ENCODE measurements around the gene USP40. TPM values are rescaled to one million over a fixed set of nuclear protein-coding genes. Genes with fewer than 3 reads are reported as not detected.

Gene USP40
- polyA plus RNA-seq, 2 of the 4 experiments (the other 2 are of a cell fraction): 22.9 to 57.0 TPM

DNA sequence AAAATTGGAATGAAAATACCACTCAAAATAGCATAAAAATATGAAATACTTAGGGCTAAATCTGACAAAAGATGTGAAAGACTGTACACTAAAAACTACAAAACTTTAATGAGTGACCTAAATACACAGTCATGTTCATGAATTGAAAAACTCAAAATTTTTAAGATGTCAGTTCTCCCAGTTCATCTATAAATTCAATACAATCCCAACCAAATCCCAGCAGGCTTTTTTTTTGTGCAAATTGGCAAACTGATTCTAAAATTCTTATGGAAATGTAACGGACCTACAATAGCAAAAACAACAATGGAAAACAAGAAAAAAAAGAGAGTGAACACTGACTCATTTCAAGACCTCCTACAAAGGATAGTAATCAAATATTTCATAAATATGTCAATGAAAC is 4.4 kb upstream of the USP40 start:
- FAIRE-seq (no peak), DNase-seq (ENCODE audit: low read depth in 1 of 2, low spot score in 1 of 2) (no peak), ATAC-seq (no peak)
- ChIA-PET CTCF (no interaction called here), POLR2A (no interaction called here)
- H3K4me1 ChIP-seq: no peaks in the 10 kb centered on the region
- TF ChIP-seq POLR2AphosphoS2 (conservative IDR thresholded peaks at IDR 0.05; ENCODE audit: low read length) (no peak), CBX8 (IDR thresholded peaks at IDR 0.05) (no peak), RAD21 (conservative IDR thresholded peaks at IDR 0.05 in 1 of 2, IDR thresholded peaks at IDR 0.05 in 1 of 2) (no peak), FOXS1 (CRISPR knock-in tag; IDR thresholded peaks at IDR 0.05) (no peak), JUN (IDR thresholded peaks at IDR 0.05) (no peak), HOXA7 (CRISPR knock-in tag; IDR thresholded peaks at IDR 0.05) (no peak)
- no peak overlapping the region for H3K4me2 ChIP-seq
- peak overlapping the region in 1 of 2 experiments; percentile 17; a peak in 2 of 6 replicates for H3K27ac ChIP-seq
- 79% methylated on average over 1 of the region's 1 CpG for WGBS (ENCODE audit: missing lambda C conversion rate)
- peaks cover 15% of the 10 kb centered on the region; the same call in 1 of the 3 replicates for H3K9me3 ChIP-seq
- no peak overlapping the region for H3K4me3 ChIP-seq

DNA sequence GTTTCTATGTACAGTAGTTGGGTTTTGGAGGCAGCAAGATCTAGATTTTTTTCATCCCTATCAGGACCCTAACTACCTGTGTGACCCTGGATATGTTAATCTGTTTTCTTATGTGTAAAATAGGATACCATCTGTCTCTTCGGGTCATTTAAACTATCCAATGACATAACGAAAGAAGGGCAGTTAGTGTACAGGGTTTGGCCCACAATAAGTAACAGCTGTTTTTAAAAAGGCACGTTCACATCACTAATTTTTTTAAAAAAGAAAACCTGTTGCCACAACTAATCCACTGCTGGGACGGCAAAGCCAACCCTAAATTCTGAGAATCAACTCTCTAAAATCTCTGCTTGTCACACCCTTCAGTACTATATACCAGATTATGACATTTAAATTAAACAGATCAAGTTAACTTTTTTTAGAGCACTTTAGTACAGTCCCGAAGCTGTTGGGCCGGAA is 869 bp downstream of the USP40 start:
- TF ChIP-seq RCOR1 (IDR thresholded peaks at IDR 0.05; ENCODE audit: low read depth, low read length) (no peak), KDM1A (IDR thresholded peaks at IDR 0.05; ENCODE audit: low read depth) (no peak), HOXB13 (CRISPR knock-in tag; IDR thresholded peaks at IDR 0.05; ENCODE audit: low read depth) (no peak), BHLHE40 (IDR thresholded peaks at IDR 0.05; ENCODE audit: low read depth, low read length) (no peak), HOXA7 (CRISPR knock-in tag; IDR thresholded peaks at IDR 0.05) (no peak), HOXB5 (CRISPR knock-in tag; IDR thresholded peaks at IDR 0.05) (no peak), MAZ (IDR thresholded peaks at IDR 0.05; ENCODE audit: borderline replicate concordance, low read depth, low read length) (no peak), KDM5A (IDR thresholded peaks at IDR 0.05) (no peak), NFE2L2 (conservative IDR thresholded peaks at IDR 0.05; ENCODE audit: low read length) (no peak), CEBPB (IDR thresholded peaks at IDR 0.05) (no peak), RNF2 (IDR thresholded peaks at IDR 0.05; ENCODE audit: borderline replicate concordance, low read depth) (no peak), POLR2AphosphoS2 (conservative IDR thresholded peaks at IDR 0.05; ENCODE audit: low read length) (no peak), HEYL (CRISPR knock-in tag; IDR thresholded peaks at IDR 0.05) (no peak), EHMT2 (IDR thresholded peaks at IDR 0.05; ENCODE audit: low read depth) (no peak), CBX2 (IDR thresholded peaks at IDR 0.05; ENCODE audit: borderline replicate concordance, low read depth) (no peak), RAD21 (conservative IDR thresholded peaks at IDR 0.05 in 1 of 2, IDR thresholded peaks at IDR 0.05 in 1 of 2) (no peak)
- TF ChIP-seq, protein P1, sequence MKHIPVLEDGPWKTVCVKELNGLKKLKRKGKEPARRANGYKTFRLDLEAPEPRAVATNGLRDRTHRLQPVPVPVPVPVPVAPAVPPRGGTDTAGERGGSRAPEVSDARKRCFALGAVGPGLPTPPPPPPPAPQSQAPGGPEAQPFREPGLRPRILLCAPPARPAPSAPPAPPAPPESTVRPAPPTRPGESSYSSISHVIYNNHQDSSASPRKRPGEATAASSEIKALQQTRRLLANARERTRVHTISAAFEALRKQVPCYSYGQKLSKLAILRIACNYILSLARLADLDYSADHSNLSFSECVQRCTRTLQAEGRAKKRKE (CRISPR knock-in tag; IDR thresholded peaks at IDR 0.05; ENCODE audit: low read depth): no peak
- TF ChIP-seq, protein P2, sequence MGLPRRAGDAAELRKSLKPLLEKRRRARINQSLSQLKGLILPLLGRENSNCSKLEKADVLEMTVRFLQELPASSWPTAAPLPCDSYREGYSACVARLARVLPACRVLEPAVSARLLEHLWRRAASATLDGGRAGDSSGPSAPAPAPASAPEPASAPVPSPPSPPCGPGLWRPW (IDR thresholded peaks at IDR 0.05): no peak
- TF ChIP-seq, protein P3, sequence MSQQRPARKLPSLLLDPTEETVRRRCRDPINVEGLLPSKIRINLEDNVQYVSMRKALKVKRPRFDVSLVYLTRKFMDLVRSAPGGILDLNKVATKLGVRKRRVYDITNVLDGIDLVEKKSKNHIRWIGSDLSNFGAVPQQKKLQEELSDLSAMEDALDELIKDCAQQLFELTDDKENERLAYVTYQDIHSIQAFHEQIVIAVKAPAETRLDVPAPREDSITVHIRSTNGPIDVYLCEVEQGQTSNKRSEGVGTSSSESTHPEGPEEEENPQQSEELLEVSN (IDR thresholded peaks at IDR 0.05; ENCODE audit: borderline replicate concordance, low read depth): no peak
- CTCF ChIA-PET: interaction anchor here (1.8 kb wide), 1 partner anchor 145 kb away, joined by 5 read pairs; no protein-coding TSS in a partner anchor
- ATAC-seq (peak in 1 of 2 experiments; percentile 5; a peak in 4 of 6 replicates), FAIRE-seq (peak; percentile 23), DNase-seq (ENCODE audit: low read depth in 1 of 2, low spot score in 1 of 2) (no peak)
- peaks cover 6% of the 10 kb centered on the region; the same call in 1 of the 3 replicates for H3K9me3 ChIP-seq
- H3K4me3 ChIP-seq: peak overlapping the region; percentile 63
- H3K4me1 ChIP-seq: peaks cover 17% of the 10 kb centered on the region
- peak overlapping the region; percentile 83 for H3K4me2 ChIP-seq
- H3K27ac ChIP-seq: peak overlapping the region; percentile 97 to 100
- POLR2A ChIA-PET: interaction anchor here (0.6 to 2.4 kb wide), 11 partner anchors 8 to 628 kb away, joined by 3 to 17 read pairs (median 4); partner anchors contain the start of gene UGT1A6
- 2% methylated on average over 6 of the region's 6 CpGs for WGBS (ENCODE audit: missing lambda C conversion rate)
